ENCODE data around the gene GFOD1.

DNA sequence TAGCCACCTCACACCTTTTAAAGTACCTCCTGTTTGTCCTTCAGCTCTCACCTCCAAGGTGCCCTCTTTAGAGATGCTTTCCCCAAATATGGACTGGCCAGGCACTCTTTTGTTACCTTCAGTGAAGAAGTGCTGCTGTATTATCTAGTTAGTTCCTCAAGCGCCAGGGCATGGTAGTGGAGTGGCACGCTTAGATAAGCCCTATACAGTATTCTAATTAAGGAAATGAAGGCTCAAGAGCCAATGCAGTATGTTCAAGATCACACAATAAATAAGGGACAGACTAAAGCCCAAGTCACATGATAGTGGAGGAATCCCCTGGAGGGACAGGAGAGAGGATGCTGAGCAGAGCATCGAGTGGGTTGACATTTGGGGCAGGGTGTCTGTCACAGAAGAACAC lies 28.5 kb upstream of the GFOD1 start:
- TF ChIP-seq CTCF (conservative IDR thresholded peaks at IDR 0.05; ENCODE audit: low read length): no peak
- TF ChIP-seq EZH2phosphoT487 (IDR thresholded peaks at IDR 0.05; ENCODE audit: borderline replicate concordance): no peak
